HG03025 (cell line): ENCODE data around the gene CCDC121.
A peak's percentile ranks its signal among the peaks of the same experiment; 100 is the strongest.

Source experiments
- ATAC-seq: cut with Tn5 transposase; IDR thresholded peaks from one replicate; pipeline ENCODE4 v1.9.1; 2021; ENCODE audit warnings: mild to moderate bottlenecking, moderate library complexity; ENCODE audit not compliant: unreplicated experiment, low FRiP score

Gene CCDC121

DNA sequence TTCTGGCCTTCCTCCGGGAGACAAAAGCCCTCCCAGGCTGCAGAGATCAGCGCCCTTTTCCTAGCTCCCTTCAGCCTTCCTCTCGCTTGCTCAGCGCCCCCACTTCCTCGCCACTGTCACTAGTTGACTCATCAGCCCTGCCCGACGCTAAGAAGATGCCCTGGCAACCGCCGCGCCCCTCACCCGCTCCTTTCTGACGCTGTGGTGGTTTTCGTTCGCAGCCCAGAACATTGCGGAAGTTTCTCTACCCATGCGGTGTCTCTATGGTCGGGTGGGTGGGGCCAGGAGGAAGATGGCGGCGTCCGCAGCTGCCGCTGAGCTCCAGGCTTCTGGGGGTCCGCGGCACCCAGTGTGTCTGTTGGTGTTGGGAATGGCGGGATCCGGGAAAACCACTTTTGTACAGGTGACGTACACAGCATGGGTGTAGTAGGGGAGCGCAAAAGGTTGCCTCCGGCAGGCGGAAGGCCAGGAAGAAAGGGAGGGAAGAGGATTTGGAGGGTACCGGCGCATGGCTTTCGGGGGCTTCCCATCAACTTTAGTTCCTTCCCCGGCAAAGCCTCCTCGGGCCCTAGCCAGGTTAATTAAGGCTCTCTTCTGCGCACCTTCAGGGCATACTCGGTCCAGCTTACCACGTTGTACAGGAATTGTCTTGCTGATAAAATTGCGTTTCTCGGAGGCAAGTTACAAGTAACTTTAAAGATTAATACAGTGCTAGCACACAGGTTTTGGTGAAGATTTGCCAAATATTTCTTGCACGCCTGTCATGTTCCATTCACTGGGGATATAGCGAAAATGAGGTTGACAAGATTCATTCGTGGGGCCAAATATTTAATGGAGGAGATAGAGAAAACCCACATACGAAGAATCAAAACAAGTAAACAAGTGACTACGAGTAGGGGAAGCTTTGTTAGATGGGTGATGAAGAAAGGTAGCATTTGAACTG is at the start of gene CCDC121, which contains the start of gene GPN1:
Gene CCDC121 (minus strand): TSS at position 246 of the 943 bp plus-strand sequence. CDS start 1,213 bp downstream, outside the sequence.
Gene GPN1 (plus strand): TSS at position 284 of the 943 bp plus-strand sequence. CDS start 9 bp downstream, at position 293.
- ATAC-seq, result peak; percentile 97

DNA sequence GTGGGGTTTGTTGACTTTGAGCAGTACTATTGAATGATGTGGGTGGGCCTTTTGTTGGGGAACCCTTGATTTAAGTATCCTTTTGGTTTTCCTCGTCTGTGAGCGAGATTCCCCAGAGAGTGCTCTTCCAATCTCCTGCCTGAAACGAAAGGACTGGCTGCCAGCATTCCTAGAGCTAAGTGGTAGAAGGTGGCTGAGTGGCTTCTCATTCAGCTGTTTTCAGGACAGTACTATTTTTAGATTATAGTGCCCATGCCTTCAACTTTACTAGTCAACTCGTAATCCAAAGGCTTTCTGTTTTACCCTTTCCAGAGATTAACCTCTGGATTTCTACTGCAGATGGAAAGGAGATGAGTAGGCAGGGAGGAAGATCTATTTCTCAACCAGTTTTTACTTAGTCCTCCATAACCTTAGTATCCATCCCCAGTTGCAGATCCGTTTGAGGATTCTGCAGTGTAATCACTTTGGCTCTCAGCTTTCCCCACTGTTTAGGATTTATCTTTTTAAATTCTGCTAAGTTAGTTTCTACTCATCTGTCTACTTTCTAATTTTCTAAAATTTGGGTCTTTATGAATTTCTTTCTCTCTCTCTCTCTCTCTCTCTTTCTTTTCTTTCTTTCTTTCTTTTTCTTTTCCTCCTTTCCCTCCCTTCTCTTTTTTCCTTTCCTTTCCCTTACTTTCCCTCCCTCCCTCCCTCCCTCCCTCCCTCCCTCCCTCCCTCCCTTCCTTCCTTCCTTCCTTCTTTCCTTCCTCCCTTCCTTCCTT is 44.1 kb upstream of the CCDC121 start:
- no peak for ATAC-seq

DNA sequence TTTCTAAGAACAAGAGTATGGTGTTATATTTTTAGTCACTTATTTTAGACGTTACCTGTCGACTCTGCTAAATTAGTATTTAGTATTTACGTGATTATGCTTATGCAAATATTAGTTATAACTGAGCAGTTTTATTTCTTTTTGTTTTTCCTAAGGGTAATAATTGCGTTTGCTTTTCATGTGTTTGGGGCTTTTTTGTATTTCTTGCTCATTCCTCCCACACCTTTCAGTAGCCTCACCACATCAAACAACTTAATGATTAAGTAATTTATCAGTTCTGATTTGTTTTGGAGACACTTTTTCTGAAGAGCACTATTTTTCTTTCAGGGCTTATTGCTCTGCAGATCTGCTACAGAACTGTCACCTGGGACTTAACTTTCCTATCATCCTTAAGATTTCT is 42.4 kb upstream of the CCDC121 start:
- ATAC-seq, result no peak

- ATAC-seq, result no peak
These were observed 38.6 kb upstream of the CCDC121 start for GRCh38 chr2:27667446-27667845.

- no peak for ATAC-seq
These were observed 36.0 kb upstream of the CCDC121 start for GRCh38 chr2:27664622-27665363.

GRCh38 chr2:27664154-27664574 is 35.4 kb upstream of the CCDC121 start:
- ATAC-seq, result peak; percentile 17

- peak; percentile 57 for ATAC-seq
These were observed 34.7 kb upstream of the CCDC121 start, which contains the start of the genes SLC4A1AP and SUPT7L for GRCh38 chr2:27663285-27664153. Gene SLC4A1AP (plus strand): TSS chr2:27663889. CDS start chr2:27663915, 26 bp downstream. Gene SUPT7L (minus strand): TSS chr2:27663614. CDS start chr2:27662192, 1,422 bp downstream.

GRCh38 chr2:27661371-27661770 is 32.6 kb upstream of the CCDC121 start:
- no peak for ATAC-seq

DNA sequence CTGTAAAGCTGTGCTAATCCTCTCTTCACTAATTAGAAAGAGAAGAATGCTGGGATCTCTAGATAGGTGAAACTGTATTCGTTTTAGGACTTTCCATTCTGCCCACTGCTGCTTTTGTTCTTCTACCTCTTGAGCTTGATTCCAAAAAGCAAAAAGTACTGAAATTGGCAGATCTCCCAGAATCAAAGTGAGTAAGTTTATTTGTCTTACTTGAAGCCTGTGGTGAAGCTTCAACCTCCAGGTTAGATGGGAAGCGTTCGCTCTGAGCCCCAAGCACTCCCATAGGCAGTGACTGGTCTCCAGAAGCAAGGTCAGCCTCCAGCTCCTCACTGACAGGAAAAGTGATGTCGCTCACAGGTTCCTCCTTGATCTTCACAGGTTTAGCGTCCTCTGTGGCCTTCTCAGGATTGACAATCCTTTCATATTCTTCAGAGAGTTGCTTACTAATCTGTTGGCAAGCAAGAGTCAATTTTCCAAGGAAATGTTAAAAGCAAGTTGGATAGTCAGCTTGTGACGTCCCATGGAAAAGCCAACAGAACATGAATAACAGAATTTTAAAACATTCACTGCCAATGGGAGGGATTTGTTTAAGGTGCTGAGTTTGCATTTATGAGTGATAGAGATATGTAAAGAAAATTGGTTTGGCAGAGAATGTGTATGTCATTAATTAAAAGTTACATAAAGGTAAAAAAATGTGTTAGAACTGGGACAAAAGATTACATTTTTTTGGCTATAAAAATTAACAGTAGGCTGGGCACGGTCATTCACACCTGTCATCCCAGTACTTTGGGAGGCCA is 26.5 kb upstream of the CCDC121 start:
- no peak for ATAC-seq

GRCh38 chr2:27653397-27653796 is 24.6 kb upstream of the CCDC121 start:
- ATAC-seq, result no peak

- no peak for ATAC-seq
These were observed 24.0 kb upstream of the CCDC121 start for GRCh38 chr2:27652790-27653189.

GRCh38 chr2:27652341-27652740 is 23.5 kb upstream of the CCDC121 start:
- no peak for ATAC-seq

DNA sequence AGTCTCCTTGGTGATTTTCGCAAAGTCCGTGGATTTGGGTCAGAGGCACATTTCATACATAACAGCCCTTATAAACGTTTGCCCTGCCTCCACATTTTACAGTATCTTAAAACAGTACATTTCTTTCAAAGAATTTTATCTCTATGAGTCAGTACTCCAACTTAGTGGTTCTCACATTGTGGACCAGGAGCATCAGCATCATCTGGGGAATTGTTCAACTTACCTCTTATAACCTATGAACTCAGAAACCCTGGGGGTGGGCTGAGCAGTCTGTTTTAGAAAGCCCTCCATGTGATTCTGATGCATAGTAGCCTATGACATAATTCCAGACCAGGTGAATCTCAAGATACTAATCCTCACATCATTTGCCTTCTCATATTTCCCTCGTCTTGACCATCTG is 22.2 kb upstream of the CCDC121 start:
- no peak for ATAC-seq

GRCh38 chr2:27647737-27648136 is 18.9 kb upstream of the CCDC121 start:
- ATAC-seq, result no peak

DNA sequence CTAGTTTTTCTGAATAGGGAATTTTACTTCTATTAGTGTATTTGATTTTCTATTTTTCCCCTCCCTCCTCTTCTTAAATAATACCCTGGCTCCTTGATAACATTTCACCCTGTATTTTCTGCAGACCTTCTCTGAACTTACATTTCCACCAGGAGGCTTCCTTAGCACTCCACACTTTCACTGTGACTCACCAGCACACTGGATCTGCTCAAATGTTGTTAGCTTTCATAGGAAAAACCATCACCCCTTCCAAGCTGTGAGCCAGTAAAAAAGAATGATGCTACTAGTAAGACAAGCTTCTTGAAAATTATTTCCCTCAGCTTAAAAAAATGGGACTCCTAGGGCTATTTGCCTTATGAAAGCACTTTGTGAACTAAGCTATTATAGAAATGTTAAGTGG is 18.5 kb upstream of the CCDC121 start:
- ATAC-seq, result no peak

DNA sequence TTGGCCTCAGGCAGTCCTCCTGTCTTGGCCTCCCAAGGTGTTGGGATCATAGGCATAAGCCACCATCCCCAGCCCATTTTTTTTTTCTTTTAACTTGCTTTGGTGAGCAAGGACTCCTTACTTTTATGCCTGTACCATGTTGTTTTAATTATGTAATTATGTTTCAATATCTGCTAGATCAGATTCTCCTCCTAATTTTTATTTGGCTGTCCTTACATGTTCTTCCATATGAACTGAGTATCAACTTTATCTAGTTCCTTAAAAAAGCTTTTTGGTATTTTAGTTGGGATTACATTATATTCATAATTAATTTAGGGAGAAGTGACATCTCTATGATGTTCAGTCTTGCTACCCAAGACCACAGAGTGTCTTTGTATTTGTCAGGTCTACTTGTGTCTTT is 16.4 kb upstream of the CCDC121 start:
- ATAC-seq, result no peak

- no peak for ATAC-seq
These were observed 12.0 kb upstream of the CCDC121 start for GRCh38 chr2:27640722-27641245.

DNA sequence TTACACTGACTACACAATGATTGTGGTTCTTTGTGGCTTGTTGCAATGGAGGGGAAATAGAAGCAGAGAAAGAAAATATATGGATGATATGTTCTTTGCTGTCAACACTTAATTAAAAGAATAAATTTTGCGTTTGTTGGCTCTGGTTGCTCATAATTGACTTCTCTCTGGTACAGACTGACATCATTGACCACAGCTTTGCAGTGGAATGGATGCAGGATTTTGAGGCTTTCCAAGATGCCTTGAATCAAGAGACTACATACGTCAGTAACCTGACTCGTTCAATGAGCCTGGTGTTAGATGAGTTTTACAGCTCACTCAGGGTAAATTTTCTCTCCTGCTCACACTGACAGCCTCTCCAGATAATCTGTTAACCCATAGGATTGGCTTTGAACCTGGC is 9.9 kb upstream of the CCDC121 start:
- no peak for ATAC-seq
